Neuronal stem cell (in vitro differentiated cells): ENCODE measurements around the gene PATJ.

Experiments used
- DNase-seq: peaks from one replicate; pipeline ENCODE4 v3.0.0-alpha.2; 2013; ENCODE audit warnings: low spot score
- H2AFZ ChIP-seq: one replicate; pipeline ENCODE4 v1.6.1; 2013; ENCODE audit warnings: mild to moderate bottlenecking, low read length, inconsistent platforms
- H2AK5ac ChIP-seq: 2 replicates; pipeline ENCODE4 v1.6.1; 2013; ENCODE audit warnings: low read depth, mild to moderate bottlenecking, inconsistent platforms, low read length, moderate library complexity, mixed read lengths
- H2BK120ac ChIP-seq: 2 replicates; pipeline ENCODE4 v1.6.1; 2013; ENCODE audit warnings: low read depth, mild to moderate bottlenecking, inconsistent platforms, low read length, moderate library complexity, mixed read lengths
- H2BK12ac ChIP-seq: one replicate; pipeline ENCODE4 v1.6.1; 2013; ENCODE audit warnings: low read length, inconsistent platforms
- H2BK15ac ChIP-seq: 2 replicates; pipeline ENCODE4 v1.6.1; 2013; ENCODE audit warnings: mild to moderate bottlenecking, low read length, inconsistent platforms, mixed read lengths
- H2BK5ac ChIP-seq: one replicate; pipeline ENCODE4 v1.6.1; 2013; ENCODE audit warnings: inconsistent platforms, mild to moderate bottlenecking, low read length, moderate library complexity
- H3K14ac ChIP-seq: one replicate; pipeline ENCODE4 v1.6.1; 2013; ENCODE audit warnings: low read length, inconsistent platforms
- H3K18ac ChIP-seq: 2 replicates; pipeline ENCODE4 v1.6.1; 2013; ENCODE audit warnings: low read length, inconsistent platforms
- H3K23ac ChIP-seq: 2 replicates; pipeline ENCODE4 v1.6.1; 2013; ENCODE audit warnings: low read depth, mild to moderate bottlenecking, mixed read lengths, low read length, inconsistent platforms; ENCODE audit not compliant: poor library complexity
- H3K27ac ChIP-seq: replicated peaks from 3 replicates; pipeline ENCODE4 v1.5.1; 2013; ENCODE audit warnings: low read length, inconsistent platforms
- H3K27me3 ChIP-seq, 3 experiments: 2 replicates each; pipeline ENCODE4 v1.6.1; 2013; ENCODE audit warnings: low read length in 3 of 3, mild to moderate bottlenecking in 2 of 3, inconsistent platforms in 1 of 3, low read depth in 1 of 3, mixed read lengths in 1 of 3, moderate library complexity in 1 of 3; ENCODE audit not compliant: control insufficient read depth in 3 of 3, insufficient read depth in 3 of 3
- H3K36me3 ChIP-seq, 2 donors: replicated peaks in 1 of 2; 2 replicates each; pipeline ENCODE4 v1.6.1; 2013; ENCODE audit warnings: low read length in 2 of 2; ENCODE audit not compliant: control insufficient read depth in 2 of 2, insufficient read depth in 2 of 2
- H3K4ac ChIP-seq: 2 replicates; pipeline ENCODE4 v1.6.1; 2013; ENCODE audit warnings: inconsistent platforms, mild to moderate bottlenecking, low read length, moderate library complexity
- H3K4me1 ChIP-seq, 2 donors: 1 replicate in 1 of 2; 2 replicates in 1 of 2; pipeline ENCODE4 v1.6.1; 2013; ENCODE audit warnings: low read length in 2 of 2, low read depth in 1 of 2; ENCODE audit not compliant: control insufficient read depth in 2 of 2, insufficient read depth in 1 of 2
- H3K4me2 ChIP-seq: one replicate; pipeline ENCODE4 v1.6.1; 2013; ENCODE audit warnings: mild to moderate bottlenecking, low read length, inconsistent platforms; ENCODE audit not compliant: insufficient read depth, poor library complexity, severe bottlenecking
- H3K4me3 ChIP-seq, 2 donors: 2 replicates each; pipeline ENCODE4 v1.5.1; 2013; ENCODE audit warnings: low read length in 2 of 2, mild to moderate bottlenecking in 2 of 2, inconsistent platforms in 1 of 2, moderate library complexity in 1 of 2
- H3K79me1 ChIP-seq: one replicate; pipeline ENCODE4 v1.6.1; 2013; ENCODE audit warnings: low read depth, mild to moderate bottlenecking, inconsistent platforms, low read length, moderate library complexity
- H3K9ac ChIP-seq: one replicate; pipeline ENCODE4 v1.6.1; 2013; ENCODE audit warnings: mild to moderate bottlenecking, low read depth, low read length, inconsistent platforms; ENCODE audit not compliant: poor library complexity
- H3K9me3 ChIP-seq, 2 donors: replicated peaks in 1 of 2; 2 replicates each; pipeline versions ENCODE3 to v1.6.1; 2013; ENCODE audit warnings: low read length in 2 of 2, mild to moderate bottlenecking in 2 of 2, inconsistent platforms in 1 of 2, low read depth in 1 of 2, mixed read lengths in 1 of 2, moderate library complexity in 1 of 2; ENCODE audit not compliant: control insufficient read depth in 2 of 2, insufficient read depth in 1 of 2
- H4K8ac ChIP-seq: one replicate; pipeline ENCODE4 v1.6.1; 2013; ENCODE audit warnings: low read depth, mild to moderate bottlenecking, inconsistent platforms, low read length, moderate library complexity
- H4K91ac ChIP-seq: one replicate; pipeline ENCODE4 v1.6.1; 2013; ENCODE audit warnings: low read length, low read depth, mild to moderate bottlenecking, inconsistent platforms; ENCODE audit not compliant: poor library complexity
- WGBS, 2 donors: extraction: QIAGEN DNeasy Blood & Tissue Kit; methylation state at CpG; one replicate each; pipeline ENCODE4 v1.1.7; 2013; ENCODE audit warnings: missing lambda C conversion rate in 2 of 2, mixed read lengths in 1 of 2; ENCODE audit not compliant: insufficient read length in 2 of 2, insufficient replicate concordance in 1 of 2; ENCODE audit errors: extremely low coverage in 2 of 2; 5-methylcytosine and 5-hydroxymethylcytosine counted together

PATJ gene

GRCh38 chr1:62090016-62090415 lies 347.7 kb downstream of the PATJ start:
- Histone ChIP-seq H3K27me3 (no peaks in the 10 kb centered on the region), H2AFZ (no peak overlapping the region), H3K27ac (no peak overlapping the region), H3K14ac (no peak overlapping the region), H4K8ac (no peak overlapping the region), H2BK12ac (no peak overlapping the region), H2BK5ac (no peak overlapping the region), H3K9me3 (no peaks in the 10 kb centered on the region), H3K36me3 (no peaks in the 10 kb centered on the region), H3K23ac (no peak overlapping the region), H3K4me2 (no peak overlapping the region), H2AK5ac (no peak overlapping the region), H2BK120ac (no peak overlapping the region), H3K79me1 (no peaks in the 10 kb centered on the region), H2BK15ac (no peak overlapping the region), H3K4me3 (no peak overlapping the region), H4K91ac (no peak overlapping the region), H3K18ac (no peak overlapping the region), H3K9ac (no peak overlapping the region), H3K4ac (no peak overlapping the region), H3K4me1 (no peaks in the 10 kb centered on the region)
- WGBS, 2 donors: no CpG with 5 or more reads among the region's 5 CpGs
- DNase-seq: no peak

- H2AFZ ChIP-seq: no peak overlapping the region
- no peak overlapping the region for H3K4me3 ChIP-seq
- H3K4me2 ChIP-seq: no peak overlapping the region
- no peaks in the 10 kb centered on the region for H3K9me3 ChIP-seq
- WGBS, 2 donors: no CpG with 5 or more reads among the region's 4 CpGs
- H3K36me3 ChIP-seq: no peaks in the 10 kb centered on the region
- H2AK5ac ChIP-seq: no peak overlapping the region
- H3K4ac ChIP-seq: no peak overlapping the region
- no peak overlapping the region for H2BK120ac ChIP-seq
- H3K79me1 ChIP-seq: no peaks in the 10 kb centered on the region
- DNase-seq: no peak
- no peak overlapping the region for H4K91ac ChIP-seq
- H3K9ac ChIP-seq: no peak overlapping the region
- no peak overlapping the region for H4K8ac ChIP-seq
- no peak overlapping the region for H3K27ac ChIP-seq
- H2BK15ac ChIP-seq: no peak overlapping the region
- no peaks in the 10 kb centered on the region for H3K4me1 ChIP-seq
- no peak overlapping the region for H2BK12ac ChIP-seq
- H3K18ac ChIP-seq: no peak overlapping the region
- H3K14ac ChIP-seq: no peak overlapping the region
- no peaks in the 10 kb centered on the region for H3K27me3 ChIP-seq
- H3K23ac ChIP-seq: no peak overlapping the region
- no peak overlapping the region for H2BK5ac ChIP-seq
Measured at GRCh38 chr1:62092110-62092509, 349.8 kb downstream of the PATJ start.

GRCh38 chr1:62093261-62093660 lies 351.0 kb downstream of the PATJ start:
- no peak overlapping the region for H2AFZ ChIP-seq
- H2BK12ac ChIP-seq: no peak overlapping the region
- H2BK15ac ChIP-seq: no peak overlapping the region
- H3K23ac ChIP-seq: no peak overlapping the region
- no peak overlapping the region for H3K4ac ChIP-seq
- H3K27me3 ChIP-seq: no peaks in the 10 kb centered on the region
- H3K79me1 ChIP-seq: no peaks in the 10 kb centered on the region
- H2BK120ac ChIP-seq: no peak overlapping the region
- H4K8ac ChIP-seq: no peak overlapping the region
- no peak overlapping the region for H3K18ac ChIP-seq
- no CpG with 5 or more reads among the region's 3 CpGs for WGBS, 2 donors
- no peaks in the 10 kb centered on the region for H3K4me1 ChIP-seq
- DNase-seq: no peak
- H3K36me3 ChIP-seq: no peaks in the 10 kb centered on the region
- H3K27ac ChIP-seq: no peak overlapping the region
- H2BK5ac ChIP-seq: no peak overlapping the region
- H3K9me3 ChIP-seq: no peaks in the 10 kb centered on the region
- H3K9ac ChIP-seq: no peak overlapping the region
- no peak overlapping the region for H3K4me3 ChIP-seq
- H4K91ac ChIP-seq: no peak overlapping the region
- H2AK5ac ChIP-seq: no peak overlapping the region
- H3K4me2 ChIP-seq: no peak overlapping the region
- no peak overlapping the region for H3K14ac ChIP-seq

GRCh38 chr1:62097464-62097863 lies 355.2 kb downstream of the PATJ start:
- no peaks in the 10 kb centered on the region for H3K36me3 ChIP-seq
- no peak overlapping the region for H3K23ac ChIP-seq
- no peak overlapping the region for H2BK120ac ChIP-seq
- no peak overlapping the region for H3K27ac ChIP-seq
- H2AFZ ChIP-seq: no peak overlapping the region
- no peak overlapping the region for H2AK5ac ChIP-seq
- H3K79me1 ChIP-seq: no peaks in the 10 kb centered on the region
- no peak overlapping the region for H2BK15ac ChIP-seq
- no peak overlapping the region for H3K18ac ChIP-seq
- H3K14ac ChIP-seq: no peak overlapping the region
- DNase-seq: no peak
- no peaks in the 10 kb centered on the region for H3K4me1 ChIP-seq
- H3K4me2 ChIP-seq: no peak overlapping the region
- H4K91ac ChIP-seq: no peak overlapping the region
- H2BK12ac ChIP-seq: no peak overlapping the region
- no peaks in the 10 kb centered on the region for H3K9me3 ChIP-seq
- WGBS, 2 donors: no CpG with 5 or more reads among the region's 3 CpGs
- no peaks in the 10 kb centered on the region for H3K27me3 ChIP-seq
- no peak overlapping the region for H3K4ac ChIP-seq
- H4K8ac ChIP-seq: no peak overlapping the region
- H3K9ac ChIP-seq: no peak overlapping the region
- H2BK5ac ChIP-seq: no peak overlapping the region
- H3K4me3 ChIP-seq: no peak overlapping the region
